H1 (cell line): ENCODE data around the gene BCL2L11. TPM values are rescaled to one million over a fixed set of nuclear protein-coding genes. Genes with fewer than 3 reads are reported as not detected.

ENCODE experiments used
- CTCF ChIA-PET: fragments of 300-600 bp; sonication (Branson Sonifier 250); formaldehyde crosslinking; loops from one replicate; lab custom pipeline; 2021; ENCODE audit not compliant: partially characterized antibody; lab: Charles Lee
- POLR2A ChIA-PET: fragments of 300-600 bp; sonication (Branson Sonifier 250); formaldehyde crosslinking; loops from one replicate; lab custom pipeline; 2021; ENCODE audit warnings: inconsistent platforms; ENCODE audit not compliant: partially characterized antibody; lab: Charles Lee
- DNase-seq, 2 experiments: peaks; one replicate each; pipeline versions ENCODE4 v3.0.0 to v3.0.0-alpha.2; 2010 to 2022; ENCODE audit warnings: low spot score in 2 of 2, low read depth in 1 of 2, mixed read lengths in 1 of 2
- FAIRE-seq: peaks from 2 replicates; lab custom pipeline; 2011; peaks lifted over from hg19 to GRCh38; lab: Jason Lieb, UNC
- H2AFZ ChIP-seq: 2 replicates; pipeline ENCODE4 v1.8.1; 2012; ENCODE audit warnings: low read length, inconsistent platforms
- H2AK5ac ChIP-seq: 2 replicates; pipeline ENCODE4 v1.6.1; 2013; ENCODE audit warnings: low read depth, low read length
- H2BK120ac ChIP-seq: replicated peaks from 2 replicates; pipeline ENCODE3; 2013; ENCODE audit warnings: low read depth, low read length, inconsistent platforms
- H2BK12ac ChIP-seq: 2 replicates; pipeline ENCODE4 v1.6.1; 2013; ENCODE audit warnings: low read depth, low read length
- H2BK15ac ChIP-seq: 2 replicates; pipeline ENCODE4 v1.6.1; 2013; ENCODE audit warnings: low read length
- H2BK20ac ChIP-seq: 2 replicates; pipeline ENCODE4 v1.6.1; 2013; ENCODE audit warnings: low read length
- H2BK5ac ChIP-seq: 2 replicates; pipeline ENCODE4 v1.6.1; 2013; ENCODE audit warnings: low read depth, low read length
- H3K14ac ChIP-seq: 2 replicates; pipeline ENCODE4 v1.6.1; 2013; ENCODE audit warnings: inconsistent platforms; ENCODE audit not compliant: insufficient read length
- H3K18ac ChIP-seq: 2 replicates; pipeline ENCODE4 v1.6.1; 2013; ENCODE audit warnings: low read length; ENCODE audit errors: extremely low read depth
- H3K23ac ChIP-seq: 2 replicates; pipeline ENCODE4 v1.6.1; 2013; ENCODE audit warnings: inconsistent platforms; ENCODE audit not compliant: insufficient read length
- H3K23me2 ChIP-seq: 2 replicates; pipeline ENCODE4 v1.6.1; 2013; ENCODE audit warnings: low read depth, low read length
- H3K27ac ChIP-seq: 2 replicates; pipeline ENCODE4 v1.6.1; 2011; ENCODE audit warnings: low read depth, low read length, inconsistent platforms
- H3K27me3 ChIP-seq, 4 experiments: replicated peaks in 1 of 4; 1 replicate in 1 of 4; 2 replicates in 3 of 4; pipeline versions ENCODE4 v1.6.1 to v1.8.1; 2011 to 2013; ENCODE audit warnings: low read length in 3 of 4, mild to moderate bottlenecking in 3 of 4, inconsistent platforms in 2 of 4, mixed read lengths in 2 of 4, moderate library complexity in 1 of 4; ENCODE audit not compliant: control insufficient read depth in 3 of 4, insufficient read depth in 3 of 4; ENCODE audit errors: extremely low read depth in 1 of 4
- H3K36me3 ChIP-seq, 4 experiments: 2 replicates each; pipeline versions ENCODE4 v1.6.1 to v1.8.1; 2011 to 2013; ENCODE audit warnings: mild to moderate bottlenecking in 4 of 4, low read length in 3 of 4, moderate library complexity in 2 of 4, control low read depth in 1 of 4, inconsistent platforms in 1 of 4; ENCODE audit not compliant: insufficient read depth in 4 of 4, control insufficient read depth in 2 of 4
- H3K4ac ChIP-seq: replicated peaks from 2 replicates; pipeline ENCODE3; 2013; ENCODE audit warnings: low read length, low read depth, mixed read lengths, inconsistent platforms; ENCODE audit not compliant: insufficient read length
- H3K4me1 ChIP-seq, 4 experiments: replicated peaks in 1 of 4; 1 replicate in 1 of 4; 2 replicates in 3 of 4; pipeline versions ENCODE4 v1.6.1 to v1.8.1; 2011 to 2013; ENCODE audit warnings: low read length in 3 of 4, inconsistent platforms in 2 of 4, mixed read lengths in 1 of 4; ENCODE audit not compliant: insufficient read depth in 4 of 4, control insufficient read depth in 3 of 4
- H3K4me2 ChIP-seq, 2 experiments: 2 replicates each; pipeline versions ENCODE4 v1.6.1 to v1.8.1; 2011 to 2013; ENCODE audit warnings: low read depth in 2 of 2, low read length in 2 of 2, control low read depth in 1 of 2, inconsistent platforms in 1 of 2, mild to moderate bottlenecking in 1 of 2; ENCODE audit not compliant: insufficient read depth in 1 of 2
- H3K4me3 ChIP-seq, 4 experiments: fragments of 200-600, 300-600 bp in 1 of 4; sonication (generic), shearing (Covaris generic), sonication (Bioruptor Twin) in 1 of 4; 2 replicates each; pipeline versions ENCODE4 v1.5.1 to v1.8.1; 2011 to 2016; ENCODE audit warnings: low read length in 4 of 4, low read depth in 3 of 4, control low read depth in 2 of 4, inconsistent platforms in 2 of 4, mild to moderate bottlenecking in 2 of 4, mixed read lengths in 1 of 4, moderate library complexity in 1 of 4; ENCODE audit not compliant: insufficient read depth in 2 of 4; ENCODE audit errors: extremely low read depth in 1 of 4
- H3K56ac ChIP-seq: replicated peaks from 2 replicates; pipeline ENCODE3; 2013; ENCODE audit warnings: low read depth, mild to moderate bottlenecking, mixed read lengths, low read length, inconsistent platforms; ENCODE audit not compliant: insufficient read length
- H3K79me1 ChIP-seq: 2 replicates; pipeline ENCODE4 v1.6.1; 2013; ENCODE audit warnings: low read depth, low read length, control low read depth
- H3K79me2 ChIP-seq, 2 experiments: 2 replicates each; pipeline versions ENCODE4 v1.6.1 to v1.8.1; 2012 to 2013; ENCODE audit warnings: low read length in 2 of 2, mild to moderate bottlenecking in 2 of 2, inconsistent platforms in 1 of 2; ENCODE audit not compliant: insufficient read depth in 2 of 2, control insufficient read depth in 1 of 2
- H3K9ac ChIP-seq, 4 experiments: replicated peaks in 1 of 4; 1 replicate in 1 of 4; 2 replicates in 3 of 4; pipeline versions ENCODE4 v1.6.1 to v1.8.1; 2011 to 2013; ENCODE audit warnings: low read depth in 3 of 4, low read length in 3 of 4, control low read depth in 2 of 4, mild to moderate bottlenecking in 2 of 4, moderate library complexity in 2 of 4, inconsistent platforms in 1 of 4; ENCODE audit errors: extremely low read depth in 1 of 4
- H3K9me3 ChIP-seq, 2 experiments: 2 replicates each; pipeline versions ENCODE4 v1.6.1 to v1.8.1; 2012 to 2013; ENCODE audit warnings: mild to moderate bottlenecking in 2 of 2, moderate library complexity in 2 of 2, control low read depth in 1 of 2, inconsistent platforms in 1 of 2, low read depth in 1 of 2, low read length in 1 of 2, mixed read lengths in 1 of 2; ENCODE audit not compliant: insufficient read depth in 2 of 2
- H4K20me1 ChIP-seq, 2 experiments: replicated peaks in 1 of 2; 2 replicates each; pipeline versions ENCODE3 to v1.8.1; 2011 to 2013; ENCODE audit warnings: inconsistent platforms in 2 of 2, low read length in 2 of 2, mild to moderate bottlenecking in 1 of 2; ENCODE audit not compliant: insufficient read depth in 2 of 2, control insufficient read depth in 1 of 2
- H4K5ac ChIP-seq: 2 replicates; pipeline ENCODE4 v1.6.1; 2013; ENCODE audit warnings: low read length, low read depth, mixed read lengths, inconsistent platforms; ENCODE audit not compliant: insufficient read length
- H4K8ac ChIP-seq: 2 replicates; pipeline ENCODE4 v1.8.0; 2013; ENCODE audit warnings: mild to moderate bottlenecking, moderate library complexity, low read length, inconsistent platforms; ENCODE audit not compliant: insufficient read depth; ENCODE audit errors: extremely low read depth
- H4K91ac ChIP-seq: replicated peaks from 2 replicates; pipeline ENCODE3; 2013; ENCODE audit warnings: low read length, mixed read lengths, inconsistent platforms; ENCODE audit not compliant: insufficient read length
- BACH1 ChIP-seq: IDR thresholded peaks from 2 replicates; pipeline ENCODE4 v1.6.1; 2012; ENCODE audit warnings: low read length, improper control_type of control experiment
- BRCA1 ChIP-seq: IDR thresholded peaks from 2 replicates; pipeline ENCODE4 v1.6.1; 2012; ENCODE audit warnings: low read depth, low read length, improper control_type of control experiment
- CHD1 ChIP-seq: IDR thresholded peaks from 2 replicates; pipeline ENCODE4 v1.6.1; 2012; ENCODE audit warnings: low read depth, low read length, improper control_type of control experiment
- EZH2 ChIP-seq: fragments of 200-600 bp; sonication (generic); IDR thresholded peaks from 2 replicates; pipeline ENCODE4 v1.7.1; 2012; ENCODE audit warnings: low read depth, mild to moderate bottlenecking, moderate library complexity, low read length, inconsistent platforms; ENCODE audit not compliant: severe bottlenecking
- NANOG ChIP-seq: IDR thresholded peaks from 2 replicates; pipeline ENCODE4 v1.6.1; 2011; ENCODE audit warnings: low read length, low read depth, mild to moderate bottlenecking, inconsistent platforms; ENCODE audit not compliant: insufficient read depth, poor library complexity, severe bottlenecking
- SAP30 ChIP-seq: fragments of 300-600 bp; sonication (generic); IDR thresholded peaks from 2 replicates; pipeline ENCODE4 v1.7.1; 2012; ENCODE audit warnings: low read length, moderate library complexity, mild to moderate bottlenecking, inconsistent platforms; ENCODE audit not compliant: insufficient read depth, insufficient replicate concordance
- USF2 ChIP-seq: IDR thresholded peaks from 2 replicates; pipeline ENCODE4 v1.6.1; 2011; ENCODE audit warnings: low read length, improper control_type of control experiment
- WGBS, 2 experiments: shearing (Covaris generic) in 1 of 2; methylation state at CpG; one replicate each; pipeline versions ENCODE4 v1.1.6 to v1.1.7; 2013 to 2015; ENCODE audit warnings: low lambda C conversion rate in 2 of 2, mixed read lengths in 2 of 2, inconsistent platforms in 1 of 2, low coverage in 1 of 2, missing lambda C conversion rate in 1 of 2; ENCODE audit not compliant: insufficient replicate concordance in 2 of 2, insufficient coverage in 1 of 2, insufficient read length in 1 of 2; ENCODE audit errors: extremely low coverage in 1 of 2, missing lambda C conversion rate in 1 of 2; 5-methylcytosine and 5-hydroxymethylcytosine counted together
- polyA plus RNA-seq, 7 experiments: library from polyadenylated mRNA; depleted of rRNA in 3 of 7; stranded (reverse) in 5 of 7; unstranded in 2 of 7; fragments of >200 nt in 5 of 7; fragments of 200-250 nt in 2 of 7; gene quantifications; 1 replicate in 5 of 7; 2 replicates in 1 of 7; 4 replicates in 1 of 7; pipeline versions ENCODE4 v1.2.1 to v1.2.3, GENCODE V29; 2011 to 2013; ENCODE audit warnings: missing spikeins in 2 of 7, mixed read lengths in 2 of 7
- total RNA-seq: library from RNA; stranded (reverse); fragmentation: NEBNext Ultra II Directional; extraction: Animal tissue kit (Norgen Biotek cat#: 25700); gene quantifications from 2 replicates; pipeline ENCODE4 v1.2.1, GENCODE V29; 2021

The BCL2L11 gene
- total and polyA plus RNA-seq, 2 of the 8 experiments (the other 6 are each of a cell fraction or from before 2014, with no cell fraction given) = 7.5 to 22.9 TPM

GRCh38 chr2:111207851-111208250, 87.1 kb downstream of the BCL2L11 start:
- no peaks in the 10 kb centered on the region for H3K79me1 ChIP-seq
- no peak overlapping the region for H3K9ac ChIP-seq
- no peak overlapping the region for H4K91ac ChIP-seq
- H4K20me1 ChIP-seq = no peaks in the 10 kb centered on the region
- TF ChIP-seq CHD1 (no peak), NANOG (no peak), EZH2 (no peak), SAP30 (no peak), BRCA1 (no peak), BACH1 (no peak), USF2 (no peak)
- TF ChIP-seq, all 59 proteins: peak for 0
- Histone ChIP-seq H3K23me2 (no peaks in the 10 kb centered on the region), H2AK5ac (no peak overlapping the region), H3K18ac (no peak overlapping the region), H2BK20ac (no peak overlapping the region), H2BK12ac (no peak overlapping the region), H3K79me2 (no peaks in the 10 kb centered on the region), H2AFZ (no peak overlapping the region), H3K14ac (no peak overlapping the region), H3K27me3 (no peaks in the 10 kb centered on the region), H3K4me2 (no peak overlapping the region), H3K4me3 (no peak overlapping the region), H3K27ac (no peak overlapping the region), H3K9me3 (no peaks in the 10 kb centered on the region), H3K56ac (no peak overlapping the region), H4K5ac (no peak overlapping the region), H4K8ac (no peak overlapping the region), H2BK120ac (no peak overlapping the region), H3K23ac (no peak overlapping the region), H2BK5ac (no peak overlapping the region), H2BK15ac (no peak overlapping the region), H3K4me1 (no peaks in the 10 kb centered on the region), H3K4ac (no peak overlapping the region), H3K36me3 (no peaks in the 10 kb centered on the region)
- no peak for DNase-seq
- CTCF ChIA-PET = no interaction called here
- no peak for FAIRE-seq
- POLR2A ChIA-PET = no interaction called here
- WGBS, 2 experiments = 94% methylated on average over 1 of the region's 1 CpG; no CpG with 5 or more reads in 1 of the 2 experiments
